ENCODE data around the gene C22orf31.
A peak's percentile ranks its signal among the peaks of the same experiment; 100 is the strongest.
"Not testable (repeated sequence)": the region's sequence is repeated elsewhere in the genome, so short reads cannot be mapped to it uniquely, and the experiment has no call there.

The C22orf31 gene

GRCh38 chr22:29053048-29053702, 8.5 kb downstream of the C22orf31 start:
- no peak for DNase-seq

GRCh38 chr22:29050457-29050856, 11.2 kb downstream of the C22orf31 start:
- DNase-seq, result no peak

- DNase-seq, result no peak
These were observed 11.9 kb downstream of the C22orf31 start for GRCh38 chr22:29049655-29050263.

- DNase-seq, result no peak
These were observed 12.6 kb downstream of the C22orf31 start for GRCh38 chr22:29048822-29049654.

GRCh38 chr22:29044657-29045176, 16.9 kb downstream of the C22orf31 start:
- no peak for DNase-seq

GRCh38 chr22:29043906-29044575, 17.6 kb downstream of the C22orf31 start:
- no peak for DNase-seq

- no peak for DNase-seq
These were observed 20.2 kb downstream of the C22orf31 start for GRCh38 chr22:29041408-29041807.

- peak; percentile 54 for DNase-seq
These were observed 21.0 kb downstream of the C22orf31 start for GRCh38 chr22:29040385-29041275.

- not testable (repeated sequence) for DNase-seq
These were observed 21.9 kb downstream of the C22orf31 start for GRCh38 chr22:29039684-29040083.

GRCh38 chr22:29039148-29039547, 22.5 kb downstream of the C22orf31 start:
- no peak for DNase-seq

- DNase-seq, result no peak
These were observed 24.2 kb downstream of the C22orf31 start for GRCh38 chr22:29037340-29037932.

GRCh38 chr22:29032584-29032983, 29.0 kb downstream of the C22orf31 start:
- no peak for DNase-seq

GRCh38 chr22:29032014-29032475, 29.6 kb downstream of the C22orf31 start:
- no peak for DNase-seq

GRCh38 chr22:29031227-29032011, 30.2 kb downstream of the C22orf31 start:
- DNase-seq, result no peak

- DNase-seq, result no peak
These were observed 30.9 kb downstream of the C22orf31 start for GRCh38 chr22:29030618-29031226.

- DNase-seq, result no peak
These were observed 31.5 kb downstream of the C22orf31 start for GRCh38 chr22:29030016-29030617.

- DNase-seq, result no peak
These were observed 32.2 kb downstream of the C22orf31 start for GRCh38 chr22:29029202-29030000.

GRCh38 chr22:29028468-29028867, 33.2 kb downstream of the C22orf31 start:
- no peak for DNase-seq

- no peak for DNase-seq
These were observed 35.1 kb downstream of the C22orf31 start for GRCh38 chr22:29026579-29026978.

Data from T-helper 9 cell (primary cell).